GM12892 (cell line): ENCODE data around the gene FGF4.

Experiments
- DNase-seq: peaks from one replicate; pipeline ENCODE4 v3.0.0; 2011; ENCODE audit not compliant: insufficient read length
- FAIRE-seq: peaks from 2 replicates; lab custom pipeline; 2011; peaks lifted over from hg19 to GRCh38; lab: Jason Lieb, UNC
- POLR2A ChIP-seq: IDR thresholded peaks from 2 replicates; pipeline ENCODE4 v1.6.1; 2011; ENCODE audit warnings: low read depth, low read length, control low read depth
- POLR2AphosphoS5 ChIP-seq: IDR thresholded peaks from 2 replicates; pipeline ENCODE4 v1.6.1; 2011; ENCODE audit warnings: low read depth, low read length, control low read depth
- TAF1 ChIP-seq: IDR thresholded peaks from 2 replicates; pipeline ENCODE4 v1.6.1; 2011; ENCODE audit warnings: low read depth, mild to moderate bottlenecking, control low read depth, low read length, borderline replicate concordance

The FGF4 gene

DNA sequence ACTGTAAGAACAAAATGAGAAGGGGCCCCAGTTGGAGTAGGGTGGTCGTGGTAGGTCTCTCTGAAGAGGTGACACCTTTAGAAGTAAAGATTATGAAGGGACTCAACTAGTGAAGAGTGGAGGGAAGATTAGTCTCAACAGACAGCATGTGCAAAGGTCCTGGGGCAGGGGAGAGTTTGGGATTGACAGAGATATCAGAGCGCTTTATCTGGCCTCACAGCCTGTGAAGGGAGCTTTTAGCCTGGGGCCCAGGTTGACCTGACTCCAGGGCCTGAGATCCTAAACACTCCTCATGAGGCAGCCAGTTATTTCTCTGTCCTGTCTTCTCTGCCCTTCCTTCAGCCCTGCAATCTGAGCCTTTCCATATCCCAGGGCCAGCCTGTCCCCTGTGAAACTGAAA lies 27.9 kb upstream of the FGF4 start:
- TF ChIP-seq TAF1 (no peak), POLR2A (no peak), POLR2AphosphoS5 (no peak)
- FAIRE-seq: no peak
- no peak for DNase-seq

DNA sequence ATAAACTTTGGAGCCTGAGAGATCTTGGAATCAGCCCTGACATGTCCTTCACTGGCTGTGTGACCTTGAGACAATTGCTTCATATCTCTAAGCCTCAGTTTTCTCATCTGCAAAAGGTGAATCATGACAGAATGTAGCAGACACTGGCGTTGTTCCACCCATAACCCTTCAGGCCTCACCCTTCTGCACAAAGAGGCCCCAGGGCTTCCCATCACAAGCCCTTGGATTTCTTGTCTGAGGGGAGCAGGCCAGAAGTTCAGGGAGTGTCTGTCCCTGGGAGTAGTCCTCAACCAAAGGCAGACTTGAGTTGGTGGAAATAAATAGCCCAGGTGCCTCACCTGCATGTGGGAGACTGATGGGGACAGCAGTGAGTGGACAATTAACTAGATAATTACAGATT lies 27.4 kb upstream of the FGF4 start:
- TF ChIP-seq TAF1 (no peak), POLR2AphosphoS5 (no peak), POLR2A (no peak)
- FAIRE-seq (no peak), DNase-seq (no peak)

GRCh38 chr11:69801513-69802335 lies 26.6 kb upstream of the FGF4 start:
- DNase-seq: no peak
- TF ChIP-seq POLR2AphosphoS5: no peak
- no peak for TF ChIP-seq POLR2A
- no peak for TF ChIP-seq TAF1
- no peak for FAIRE-seq

GRCh38 chr11:69800278-69800677 lies 25.1 kb upstream of the FGF4 start:
- TF ChIP-seq TAF1 (no peak), POLR2A (no peak), POLR2AphosphoS5 (no peak)
- DNase-seq (no peak), FAIRE-seq (no peak)

- TF ChIP-seq POLR2A (no peak), TAF1 (no peak), POLR2AphosphoS5 (no peak)
- no peak for FAIRE-seq
- DNase-seq: no peak
Observed at GRCh38 chr11:69799582-69799981, 24.4 kb upstream of the FGF4 start.

DNA sequence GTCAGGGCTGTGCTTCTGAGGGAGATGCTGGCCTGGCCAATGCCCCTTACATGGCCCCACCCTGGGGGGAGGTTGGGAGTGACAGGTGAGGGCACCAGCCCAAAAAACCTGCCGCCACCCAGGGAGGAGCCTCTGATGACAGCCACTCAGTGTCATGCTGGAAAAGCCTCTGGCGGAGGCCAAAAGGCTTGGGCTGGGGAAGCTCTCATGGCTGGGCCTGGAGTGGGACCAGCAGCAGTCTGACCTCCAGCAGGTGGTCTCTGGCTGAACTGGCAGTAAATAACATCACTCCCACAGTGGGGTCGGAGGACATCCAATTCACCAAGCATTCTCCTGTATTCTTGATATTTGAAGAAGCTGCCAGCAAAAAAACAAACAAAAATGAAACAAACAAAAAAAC lies 24.0 kb upstream of the FGF4 start:
- TF ChIP-seq TAF1: no peak
- no peak for TF ChIP-seq POLR2A
- no peak for TF ChIP-seq POLR2AphosphoS5
- DNase-seq: no peak
- no peak for FAIRE-seq

DNA sequence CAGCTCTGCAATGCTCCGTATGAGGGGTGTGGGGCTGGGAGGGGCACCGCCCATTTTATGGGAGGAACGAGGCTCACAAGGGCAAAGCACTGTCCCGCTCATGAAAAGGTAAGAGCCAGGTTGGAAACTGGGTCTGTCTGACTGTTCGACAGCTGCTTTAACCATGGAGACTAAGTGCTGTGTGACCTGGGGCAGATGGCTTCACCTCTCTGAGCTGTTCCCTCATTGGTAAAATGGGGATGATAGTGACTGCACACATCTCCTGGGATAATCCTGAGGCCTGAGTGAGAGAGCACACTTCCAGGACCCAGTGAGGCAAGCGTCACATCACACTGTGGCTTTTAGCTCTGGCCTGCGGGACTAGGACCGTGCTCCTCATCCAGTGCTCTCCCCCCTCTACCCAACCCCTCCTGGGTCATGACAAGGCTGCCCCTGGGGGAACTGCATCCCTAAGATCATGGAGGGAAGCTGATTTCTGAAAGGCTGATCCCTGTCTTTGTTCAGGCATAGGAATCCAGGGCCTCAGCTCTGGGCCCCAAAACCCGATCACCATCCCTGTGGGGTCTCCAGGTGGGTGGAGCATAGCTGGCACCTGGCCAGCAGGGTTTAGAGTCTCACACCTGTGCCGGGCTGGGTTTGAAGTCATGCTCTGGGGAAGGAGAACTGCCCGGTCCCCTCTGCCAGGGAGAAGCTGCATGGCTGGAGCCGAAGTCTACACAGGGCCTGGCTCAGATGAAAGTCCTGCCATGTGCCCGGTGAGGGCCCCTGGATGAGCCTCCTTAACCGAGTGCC lies 22.8 kb upstream of the FGF4 start:
- TF ChIP-seq POLR2AphosphoS5 (no peak), POLR2A (no peak), TAF1 (no peak)
- FAIRE-seq (no peak), DNase-seq (no peak)

- no peak for FAIRE-seq
- TF ChIP-seq POLR2A (no peak), POLR2AphosphoS5 (no peak), TAF1 (no peak)
- no peak for DNase-seq
Observed at GRCh38 chr11:69797156-69797555, 22.0 kb upstream of the FGF4 start.

- TF ChIP-seq TAF1 (no peak), POLR2A (no peak), POLR2AphosphoS5 (no peak)
- no peak for DNase-seq
- FAIRE-seq: no peak
Observed at GRCh38 chr11:69796063-69796462, 20.9 kb upstream of the FGF4 start.

DNA sequence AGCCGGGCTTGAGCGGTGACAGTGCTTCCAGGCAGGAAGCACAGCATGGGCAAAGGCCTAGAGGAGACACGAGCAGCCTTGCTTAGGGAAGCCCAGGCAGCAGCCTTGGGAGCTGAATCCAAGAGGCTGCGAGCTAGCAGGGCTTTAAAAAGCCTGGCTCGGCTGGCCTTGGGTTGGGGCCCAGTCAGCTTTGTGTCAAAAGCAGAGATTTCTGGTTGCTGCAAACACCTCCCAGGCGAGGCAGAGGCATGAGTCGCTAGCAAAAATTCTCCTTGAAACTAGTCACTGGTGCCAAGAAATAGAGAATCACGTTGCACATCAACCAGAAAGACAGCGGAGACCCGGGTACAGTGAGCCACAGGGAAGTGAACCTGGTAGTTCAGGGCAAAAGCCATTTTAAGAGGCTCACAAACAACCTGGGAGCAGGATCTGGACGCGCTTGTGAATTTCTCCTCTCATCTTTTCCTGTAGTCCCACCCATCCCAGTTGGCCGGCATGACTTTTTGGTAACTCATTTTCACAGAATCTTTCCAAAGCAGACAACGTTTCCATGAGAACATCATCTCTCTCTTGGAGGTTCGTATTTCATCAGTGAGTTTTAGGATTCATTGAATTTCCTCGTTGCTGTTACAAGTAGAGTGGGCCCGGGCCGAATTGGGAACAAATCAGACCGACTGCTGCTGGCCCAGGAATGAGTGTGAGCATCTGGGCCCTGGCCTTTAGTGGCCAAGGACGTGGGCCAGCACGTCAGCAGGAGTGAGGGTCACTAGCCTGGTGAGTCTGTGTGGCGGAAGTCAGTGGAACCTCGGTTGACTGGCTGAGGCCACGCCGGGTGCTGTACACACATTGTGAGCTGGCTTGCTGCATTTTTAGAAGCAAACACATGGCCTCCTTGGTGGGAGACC lies 16.4 kb upstream of the FGF4 start:
- DNase-seq (no peak), FAIRE-seq (no peak)
- TF ChIP-seq POLR2AphosphoS5 (no peak), POLR2A (no peak), TAF1 (no peak)

DNA sequence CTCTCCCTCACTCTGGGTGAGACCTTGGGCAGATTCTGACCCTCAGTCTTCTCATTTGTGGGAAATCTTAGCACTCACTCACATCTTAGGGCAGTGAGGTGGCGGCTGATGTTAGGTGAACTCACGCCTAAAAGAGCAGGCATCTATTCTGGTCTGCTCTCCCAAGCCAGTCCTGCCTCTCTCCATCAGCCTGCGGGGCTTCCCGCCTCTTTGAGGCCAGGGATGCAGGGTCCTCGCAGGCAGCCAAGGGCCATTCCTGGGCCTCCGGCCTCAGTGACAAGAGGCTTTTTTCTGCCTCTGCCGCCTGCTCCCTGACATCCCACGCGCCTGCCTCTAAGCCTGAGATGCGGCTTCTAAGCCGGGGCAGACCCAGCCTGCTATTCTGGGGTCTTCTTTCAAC lies 13.8 kb upstream of the FGF4 start:
- DNase-seq (no peak), FAIRE-seq (no peak)
- no peak for TF ChIP-seq POLR2A
- TF ChIP-seq POLR2AphosphoS5: no peak
- no peak for TF ChIP-seq TAF1
